ENCODE data around the gene ROBO3. TPM values are rescaled to one million over a fixed set of nuclear protein-coding genes. Genes with fewer than 3 reads are reported as not detected.

ROBO3 gene, protein sequence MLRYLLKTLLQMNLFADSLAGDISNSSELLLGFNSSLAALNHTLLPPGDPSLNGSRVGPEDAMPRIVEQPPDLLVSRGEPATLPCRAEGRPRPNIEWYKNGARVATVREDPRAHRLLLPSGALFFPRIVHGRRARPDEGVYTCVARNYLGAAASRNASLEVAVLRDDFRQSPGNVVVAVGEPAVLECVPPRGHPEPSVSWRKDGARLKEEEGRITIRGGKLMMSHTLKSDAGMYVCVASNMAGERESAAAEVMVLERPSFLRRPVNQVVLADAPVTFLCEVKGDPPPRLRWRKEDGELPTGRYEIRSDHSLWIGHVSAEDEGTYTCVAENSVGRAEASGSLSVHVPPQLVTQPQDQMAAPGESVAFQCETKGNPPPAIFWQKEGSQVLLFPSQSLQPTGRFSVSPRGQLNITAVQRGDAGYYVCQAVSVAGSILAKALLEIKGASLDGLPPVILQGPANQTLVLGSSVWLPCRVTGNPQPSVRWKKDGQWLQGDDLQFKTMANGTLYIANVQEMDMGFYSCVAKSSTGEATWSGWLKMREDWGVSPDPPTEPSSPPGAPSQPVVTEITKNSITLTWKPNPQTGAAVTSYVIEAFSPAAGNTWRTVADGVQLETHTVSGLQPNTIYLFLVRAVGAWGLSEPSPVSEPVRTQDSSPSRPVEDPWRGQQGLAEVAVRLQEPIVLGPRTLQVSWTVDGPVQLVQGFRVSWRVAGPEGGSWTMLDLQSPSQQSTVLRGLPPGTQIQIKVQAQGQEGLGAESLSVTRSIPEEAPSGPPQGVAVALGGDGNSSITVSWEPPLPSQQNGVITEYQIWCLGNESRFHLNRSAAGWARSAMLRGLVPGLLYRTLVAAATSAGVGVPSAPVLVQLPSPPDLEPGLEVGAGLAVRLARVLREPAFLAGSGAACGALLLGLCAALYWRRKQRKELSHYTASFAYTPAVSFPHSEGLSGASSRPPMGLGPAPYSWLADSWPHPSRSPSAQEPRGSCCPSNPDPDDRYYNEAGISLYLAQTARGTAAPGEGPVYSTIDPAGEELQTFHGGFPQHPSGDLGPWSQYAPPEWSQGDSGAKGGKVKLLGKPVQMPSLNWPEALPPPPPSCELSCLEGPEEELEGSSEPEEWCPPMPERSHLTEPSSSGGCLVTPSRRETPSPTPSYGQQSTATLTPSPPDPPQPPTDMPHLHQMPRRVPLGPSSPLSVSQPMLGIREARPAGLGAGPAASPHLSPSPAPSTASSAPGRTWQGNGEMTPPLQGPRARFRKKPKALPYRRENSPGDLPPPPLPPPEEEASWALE (N-terminal part only)
- total RNA-seq (10 to 100 TPM; 13.2 to 35.0 (median 25.0) TPM), polyA plus RNA-seq (10 to 100 TPM; 15.5 to 43.2 (median 25.9) TPM)
- long read RNA-seq, donor 1: 0 reads
- long read RNA-seq, donor 2: 0 reads

DNA sequence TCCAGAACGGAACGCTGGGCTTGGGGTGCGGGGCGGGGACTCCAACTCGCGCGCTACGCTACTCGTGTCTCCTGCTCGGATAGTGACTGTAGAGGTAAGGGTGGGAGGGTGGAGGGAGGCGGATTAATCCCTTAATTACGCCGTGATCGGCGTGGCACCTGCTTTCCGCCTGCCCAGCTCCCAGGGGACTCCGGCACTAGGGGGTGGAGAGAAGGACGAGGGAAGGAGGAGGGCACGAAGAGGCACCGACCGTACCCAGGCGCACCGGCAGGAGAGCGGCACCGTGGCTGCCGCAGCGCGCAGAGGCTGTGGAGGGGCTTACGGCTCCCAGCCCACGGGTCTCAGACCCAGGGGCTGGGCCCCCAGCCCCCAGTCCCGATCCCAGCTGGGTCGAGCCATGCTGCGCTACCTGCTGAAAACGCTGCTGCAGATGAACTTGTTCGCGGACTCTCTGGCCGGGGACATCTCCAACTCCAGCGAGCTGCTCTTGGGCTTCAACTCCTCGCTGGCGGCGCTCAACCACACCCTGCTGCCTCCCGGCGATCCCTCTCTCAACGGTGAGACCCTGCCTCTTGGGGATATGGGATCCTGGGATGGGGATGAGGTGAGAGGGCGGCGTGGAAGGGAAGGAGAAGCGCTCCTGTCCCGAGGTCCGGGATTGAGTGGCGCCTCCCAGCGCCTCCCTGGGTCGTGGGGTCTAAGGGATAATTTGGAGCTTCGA lies at the start of gene ROBO3:
Gene ROBO3, plus strand, starts transcription at position 252 of the 721 bp plus-strand sequence. Its CDS starts 146 bp downstream, at position 398.
- Histone ChIP-seq H3K4me3 (peak within 1 kb of the TSS in 6 of 8 donors; percentile 4 to 52 (median 12)), H3K27ac (no peak within 1 kb of the TSS), H3K27me3 (replicated peaks in 1 of 7) (peaks cover 9 to 100% (median 78%) of the 10 kb centered on the region in 7 donors), H3K9me3 (no peaks in the 10 kb centered on the region), H3K36me3 (no peaks in the 10 kb centered on the region), H3K4me1 (peaks cover 17 to 67% (median 46%) of the 10 kb centered on the region in 6 donors)
- TF ChIP-seq POLR2AphosphoS5 (IDR thresholded peaks at IDR 0.05) (no peak), POLR2A (IDR thresholded peaks at IDR 0.05) (no peak)
- TF ChIP-seq, protein P1, sequence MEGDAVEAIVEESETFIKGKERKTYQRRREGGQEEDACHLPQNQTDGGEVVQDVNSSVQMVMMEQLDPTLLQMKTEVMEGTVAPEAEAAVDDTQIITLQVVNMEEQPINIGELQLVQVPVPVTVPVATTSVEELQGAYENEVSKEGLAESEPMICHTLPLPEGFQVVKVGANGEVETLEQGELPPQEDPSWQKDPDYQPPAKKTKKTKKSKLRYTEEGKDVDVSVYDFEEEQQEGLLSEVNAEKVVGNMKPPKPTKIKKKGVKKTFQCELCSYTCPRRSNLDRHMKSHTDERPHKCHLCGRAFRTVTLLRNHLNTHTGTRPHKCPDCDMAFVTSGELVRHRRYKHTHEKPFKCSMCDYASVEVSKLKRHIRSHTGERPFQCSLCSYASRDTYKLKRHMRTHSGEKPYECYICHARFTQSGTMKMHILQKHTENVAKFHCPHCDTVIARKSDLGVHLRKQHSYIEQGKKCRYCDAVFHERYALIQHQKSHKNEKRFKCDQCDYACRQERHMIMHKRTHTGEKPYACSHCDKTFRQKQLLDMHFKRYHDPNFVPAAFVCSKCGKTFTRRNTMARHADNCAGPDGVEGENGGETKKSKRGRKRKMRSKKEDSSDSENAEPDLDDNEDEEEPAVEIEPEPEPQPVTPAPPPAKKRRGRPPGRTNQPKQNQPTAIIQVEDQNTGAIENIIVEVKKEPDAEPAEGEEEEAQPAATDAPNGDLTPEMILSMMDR (IDR thresholded peaks at IDR 0.05 in 8 of 11, conservative IDR thresholded peaks at IDR 0.05 in 3 of 11): no peak
- WGBS, 5 donors: 3 to 8% (median 3%) methylated on average over 37 to 53 of the region's 53 CpGs
- intact Hi-C loops (cut with DNase I; ENCODE audit: low total_unique reads): no loop called here
- DNase-seq: no peak

DNA sequence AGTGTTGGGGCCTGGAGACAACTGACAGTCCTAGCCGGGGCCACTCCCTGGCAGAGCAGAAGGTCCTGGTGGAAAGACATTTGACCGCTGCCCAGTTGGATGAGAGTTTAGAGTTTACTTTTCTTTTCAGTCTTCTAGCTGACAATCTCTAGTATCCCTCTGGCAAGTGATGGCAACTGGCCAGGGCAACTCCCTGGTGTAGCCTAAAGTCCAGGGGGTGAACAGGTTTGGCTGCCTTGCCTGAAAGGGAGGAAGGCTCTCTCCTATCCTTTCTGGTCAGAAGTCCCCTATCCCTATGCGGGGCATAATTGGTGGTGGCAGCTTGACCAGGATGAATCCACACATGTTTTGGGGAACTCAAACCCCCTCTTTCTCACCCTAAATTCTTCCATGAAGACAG lies 48.2 kb upstream of the ROBO3 start:
- DNase-seq: no peak
- intact Hi-C loops (cut with DNase I; ENCODE audit: low total_unique reads): no loop called here
- Histone ChIP-seq H3K27me3 (replicated peaks in 1 of 7) (peaks cover 0 to 65% (median 0%) of the 10 kb centered on the region in 7 donors), H3K27ac (no peak overlapping the region), H3K4me1 (no peaks in the 10 kb centered on the region), H3K4me3 (no peak overlapping the region), H3K9me3 (no peaks in the 10 kb centered on the region), H3K36me3 (no peaks in the 10 kb centered on the region)
- TF ChIP-seq POLR2A (IDR thresholded peaks at IDR 0.05) (no peak), POLR2AphosphoS5 (IDR thresholded peaks at IDR 0.05) (no peak)
- TF ChIP-seq, protein P1 (IDR thresholded peaks at IDR 0.05 in 8 of 11, conservative IDR thresholded peaks at IDR 0.05 in 3 of 11): no peak
- WGBS, 5 donors: 88 to 96% (median 91%) methylated on average over 3 of the region's 3 CpGs

DNA sequence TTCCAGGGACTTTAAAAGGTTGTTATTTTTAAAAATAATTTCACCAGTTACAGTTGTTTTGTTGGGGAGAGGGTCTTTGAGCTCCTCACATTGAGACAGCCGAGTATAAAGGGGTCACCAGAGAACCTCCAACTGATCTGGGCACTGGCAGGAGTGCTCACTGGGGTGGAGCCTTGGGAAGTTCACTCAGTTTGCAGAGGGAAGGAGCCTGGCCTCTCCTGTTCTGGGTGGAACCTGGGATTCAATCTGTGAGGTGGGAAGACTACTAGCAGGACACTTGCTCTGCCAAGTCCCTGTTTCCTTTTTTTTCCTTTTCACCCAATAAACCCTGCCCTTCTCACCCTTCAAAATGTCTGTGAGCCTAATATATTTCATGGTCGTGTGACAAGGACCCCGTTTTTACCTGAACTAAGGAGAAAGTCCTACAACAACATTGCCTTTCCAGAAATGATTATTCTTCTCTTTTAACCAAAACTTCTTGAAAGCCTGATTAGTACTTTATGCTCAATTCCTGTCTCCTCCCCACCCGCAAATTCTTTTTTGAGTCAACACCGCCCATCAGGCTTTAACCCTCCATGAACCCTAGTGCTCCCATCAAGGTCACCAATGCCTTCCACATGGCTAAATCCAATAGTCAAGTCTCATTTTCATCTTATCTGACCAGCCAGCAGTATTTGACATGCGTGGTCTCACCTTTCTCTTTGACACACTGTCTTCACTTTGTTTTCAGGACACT lies 43.1 kb upstream of the ROBO3 start:
- H3K27ac ChIP-seq: no peak overlapping the region
- TF ChIP-seq POLR2AphosphoS5 (IDR thresholded peaks at IDR 0.05) (no peak), POLR2A (IDR thresholded peaks at IDR 0.05) (no peak)
- TF ChIP-seq, protein P1 (IDR thresholded peaks at IDR 0.05 in 8 of 11, conservative IDR thresholded peaks at IDR 0.05 in 3 of 11): no peak
- WGBS, 5 donors: 70 to 86% (median 73%) methylated on average over 6 of the region's 6 CpGs
- H3K36me3 ChIP-seq: no peaks in the 10 kb centered on the region
- intact Hi-C loops (cut with DNase I; ENCODE audit: low total_unique reads): no loop called here
- no peaks in the 10 kb centered on the region for H3K9me3 ChIP-seq
- no peak for DNase-seq
- peaks cover 0 to 60% (median 0%) of the 10 kb centered on the region in 7 donors for H3K27me3 ChIP-seq (replicated peaks in 1 of 7)
- no peaks in the 10 kb centered on the region for H3K4me1 ChIP-seq
- no peak overlapping the region for H3K4me3 ChIP-seq

All from spleen (tissue), 13 donors.